Measurements from ENCODE around the gene GPR21. TPM values are rescaled to one million over a fixed set of nuclear protein-coding genes. Genes with fewer than 3 reads are reported as not detected.

The GPR21 gene
- total and polyA plus RNA-seq, 2 donors (not counting 3 experiments of a cell fraction or from before 2014, with no cell fraction given): 0.36 to 2.7 TPM

DNA sequence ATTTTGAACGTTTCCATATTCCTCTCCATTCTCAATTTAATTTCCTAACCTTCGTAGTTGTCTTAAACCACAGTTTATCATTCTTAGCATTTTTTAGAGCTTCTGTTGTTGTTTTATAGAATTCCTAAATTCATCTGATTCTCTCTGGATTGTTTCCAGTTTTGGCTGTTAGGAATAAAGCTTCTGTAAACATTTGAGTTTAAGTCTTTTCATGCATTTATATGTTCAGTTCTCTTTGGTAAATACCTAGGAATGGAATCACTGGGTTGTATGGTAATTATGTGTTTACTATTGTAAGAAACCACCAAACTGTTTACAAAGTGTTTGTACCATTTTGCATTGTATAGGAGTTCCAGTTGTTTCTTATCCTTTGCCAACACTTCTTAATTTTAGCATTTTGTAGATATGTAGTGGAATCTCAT, 29.7 kb downstream of the GPR21 start:
- Histone ChIP-seq H3K9me1 (replicated peaks; ENCODE audit: control insufficient read depth, extremely low read depth, insufficient read depth, low read length) (no peaks in the 10 kb centered on the region), H3K4me3 (replicated peaks in 1 of 3; ENCODE audit: insufficient read depth in 1 of 3, low read depth in 1 of 3, low read length in 3 of 3) (no peak overlapping the region), H3K4me2 (ENCODE audit: insufficient read depth, low read length) (no peak overlapping the region), H3K36me3 (ENCODE audit: control insufficient read depth in 2 of 2, extremely low read depth in 1 of 2, insufficient read depth in 2 of 2, low read length in 2 of 2) (peaks cover 6% of the 10 kb centered on the region in 2 experiments), H2AFZ (ENCODE audit: low read depth, low read length) (no peak overlapping the region), H3K27ac (ENCODE audit: insufficient read depth, low read depth, low read length) (no peak overlapping the region), H3K9me3 (replicated peaks; ENCODE audit: control insufficient read depth, insufficient read depth, low read length) (no peaks in the 10 kb centered on the region), H3K9ac (replicated peaks; ENCODE audit: extremely low read depth, insufficient read depth, low read length) (no peak overlapping the region), H4K20me1 (replicated peaks; ENCODE audit: control insufficient read depth, extremely low read depth, insufficient read depth, low read length) (no peaks in the 10 kb centered on the region), H3K4me1 (ENCODE audit: control insufficient read depth, extremely low read depth, insufficient read depth, low read length) (no peaks in the 10 kb centered on the region), H3K27me3 (ENCODE audit: control insufficient read depth in 2 of 2, insufficient read depth in 2 of 2, low read length in 2 of 2) (no peaks in the 10 kb centered on the region), H3K79me2 (ENCODE audit: control insufficient read depth, insufficient read depth, low read length) (no peaks in the 10 kb centered on the region)
- CTCF ChIA-PET: interaction anchor here (0.8 to 1.5 kb wide), 3 partner anchors 10 to 162 kb away, joined by 3 read pairs; no protein-coding TSS in a partner anchor
- no TSS peak for BruUV-seq (replicated peaks)
- intact Hi-C loops (cut with micrococcal nuclease): no loop called here
- POLR2A ChIA-PET: no interaction called here
- dilution Hi-C loops (cut with MboI; ENCODE audit: extremely low pct_ligation_motif_present, low sequenced_read_pairs): no loop called here
- TF ChIP-seq FOS (IDR thresholded peaks at IDR 0.05; ENCODE audit: borderline replicate concordance, insufficient read depth, low read length) (no peak), GATA2 (IDR thresholded peaks at IDR 0.05; ENCODE audit: insufficient read depth, insufficient read length, low read depth, low read length) (no peak), POLR2A (IDR thresholded peaks at IDR 0.05; ENCODE audit: low read depth, low read length) (no peak), MYC (IDR thresholded peaks at IDR 0.05; ENCODE audit: low read depth, low read length) (no peak), POLR2AphosphoS5 (IDR thresholded peaks at IDR 0.05; ENCODE audit: insufficient read depth, low read depth, low read length) (no peak), JUN (IDR thresholded peaks at IDR 0.05; ENCODE audit: borderline replicate concordance, insufficient read depth, insufficient read length, low read depth) (no peak), EZH2 (IDR thresholded peaks at IDR 0.05; ENCODE audit: borderline replicate concordance, low read depth, low read length, severe bottlenecking) (no peak)
- TF ChIP-seq, protein P1, sequence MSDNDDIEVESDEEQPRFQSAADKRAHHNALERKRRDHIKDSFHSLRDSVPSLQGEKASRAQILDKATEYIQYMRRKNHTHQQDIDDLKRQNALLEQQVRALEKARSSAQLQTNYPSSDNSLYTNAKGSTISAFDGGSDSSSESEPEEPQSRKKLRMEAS (IDR thresholded peaks at IDR 0.05; ENCODE audit: insufficient read depth, insufficient read length): no peak
- TF ChIP-seq, protein P2, sequence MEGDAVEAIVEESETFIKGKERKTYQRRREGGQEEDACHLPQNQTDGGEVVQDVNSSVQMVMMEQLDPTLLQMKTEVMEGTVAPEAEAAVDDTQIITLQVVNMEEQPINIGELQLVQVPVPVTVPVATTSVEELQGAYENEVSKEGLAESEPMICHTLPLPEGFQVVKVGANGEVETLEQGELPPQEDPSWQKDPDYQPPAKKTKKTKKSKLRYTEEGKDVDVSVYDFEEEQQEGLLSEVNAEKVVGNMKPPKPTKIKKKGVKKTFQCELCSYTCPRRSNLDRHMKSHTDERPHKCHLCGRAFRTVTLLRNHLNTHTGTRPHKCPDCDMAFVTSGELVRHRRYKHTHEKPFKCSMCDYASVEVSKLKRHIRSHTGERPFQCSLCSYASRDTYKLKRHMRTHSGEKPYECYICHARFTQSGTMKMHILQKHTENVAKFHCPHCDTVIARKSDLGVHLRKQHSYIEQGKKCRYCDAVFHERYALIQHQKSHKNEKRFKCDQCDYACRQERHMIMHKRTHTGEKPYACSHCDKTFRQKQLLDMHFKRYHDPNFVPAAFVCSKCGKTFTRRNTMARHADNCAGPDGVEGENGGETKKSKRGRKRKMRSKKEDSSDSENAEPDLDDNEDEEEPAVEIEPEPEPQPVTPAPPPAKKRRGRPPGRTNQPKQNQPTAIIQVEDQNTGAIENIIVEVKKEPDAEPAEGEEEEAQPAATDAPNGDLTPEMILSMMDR (IDR thresholded peaks at IDR 0.05; ENCODE audit: extremely low read depth in 1 of 2, insufficient read depth in 1 of 2, low read depth in 1 of 2, low read length in 2 of 2): no peak
- DNase-seq (ENCODE audit: low read depth, low spot score) (no peak), FAIRE-seq (no peak)

All from endothelial cell of umbilical vein (primary cell).